ENCODE results near the gene TMEM9B.
"Not testable (repeated sequence)": the region's sequence is repeated elsewhere in the genome, so short reads cannot be mapped to it uniquely, and the experiment has no call there.

Gene TMEM9B

DNA sequence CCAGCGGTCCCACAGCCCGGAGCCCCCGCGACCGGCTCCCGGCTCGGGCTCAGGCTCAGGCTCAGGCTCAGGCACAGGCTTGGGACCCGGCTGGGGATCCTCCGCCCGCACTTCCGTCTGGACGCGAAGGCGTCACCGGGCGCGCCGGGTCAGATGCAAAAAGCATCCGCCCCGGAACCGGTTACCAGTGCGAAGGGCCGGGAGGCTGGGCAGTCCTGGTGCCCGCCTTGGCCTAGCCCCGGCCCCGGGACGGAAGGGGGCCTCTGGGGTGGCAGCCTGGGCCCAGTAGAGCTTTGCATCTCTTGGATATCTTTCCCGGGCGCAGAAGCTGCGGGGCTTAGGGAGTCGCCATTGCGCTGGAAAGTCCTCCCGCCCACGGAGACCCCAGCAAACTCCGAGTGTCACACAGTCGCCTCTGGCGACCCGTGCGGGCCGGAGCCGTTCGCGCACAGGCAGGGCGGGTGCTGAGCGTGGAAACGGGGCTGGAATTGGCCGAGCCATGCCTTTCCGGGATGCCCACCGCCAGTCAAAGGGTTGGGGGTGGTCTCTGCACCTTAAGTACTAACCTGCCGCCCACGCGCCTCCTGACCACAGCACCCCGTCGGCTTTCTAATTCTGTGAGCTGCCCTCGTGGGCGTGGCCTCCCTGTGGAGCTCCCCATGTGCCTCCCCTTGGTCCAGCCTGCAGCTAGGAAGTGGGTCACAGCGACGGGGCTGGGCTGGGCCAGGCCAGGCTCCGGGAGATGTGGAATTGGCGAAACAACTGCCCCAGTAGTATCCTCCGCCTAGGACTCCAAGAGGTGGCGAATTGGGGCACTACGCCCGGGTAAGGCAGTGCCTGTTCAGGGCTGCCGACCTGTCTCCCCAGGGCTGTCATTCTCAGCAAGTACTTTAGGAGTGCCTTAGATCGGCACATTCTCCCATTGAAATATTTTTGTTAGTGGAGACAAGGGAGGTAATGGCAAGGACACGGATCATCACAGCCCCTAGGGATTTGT lies at the start of gene TMEM9B:
Gene TMEM9B (minus strand): TSS at position 119 of the 997 bp plus-strand sequence. CDS start 129 bp downstream, outside the sequence.
- H3K27me3 ChIP-seq (ENCODE audit: control insufficient read depth in 1 of 2, insufficient read depth in 2 of 2, low read length in 2 of 2): no peaks in the 10 kb centered on the region
- peaks cover 23% of the 10 kb centered on the region for H3K4me1 ChIP-seq (ENCODE audit: insufficient read depth, low read length)

DNA sequence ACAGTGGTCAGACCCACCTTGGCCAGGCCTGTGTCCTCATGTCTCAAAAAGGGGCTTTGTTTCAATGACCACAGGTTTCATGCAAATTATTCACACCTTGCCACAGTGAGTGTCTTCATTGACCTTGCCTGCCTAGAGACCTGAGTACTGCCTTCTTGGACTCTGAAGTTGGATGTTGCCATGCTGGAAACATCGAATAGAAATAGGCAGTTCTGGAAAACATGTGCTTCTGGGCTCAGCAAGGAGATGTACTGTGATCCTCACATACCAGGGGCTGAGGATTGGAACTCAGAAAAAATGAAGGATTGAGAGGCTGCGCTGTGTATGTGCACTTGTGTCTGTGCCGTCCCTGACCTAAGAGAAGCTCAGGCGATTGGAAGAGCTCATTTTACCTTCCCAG lies 49.1 kb upstream of the TMEM9B start:
- H3K27ac ChIP-seq (ENCODE audit: low read depth, low read length): no peak overlapping the region
- H3K9me3 ChIP-seq (ENCODE audit: low read length): no peaks in the 10 kb centered on the region
- H3K4me3 ChIP-seq (ENCODE audit: low read depth in 1 of 2, low read length in 2 of 2): no peak overlapping the region
- H3K36me3 ChIP-seq (ENCODE audit: insufficient read depth, low read length): no peaks in the 10 kb centered on the region
- H3K27me3 ChIP-seq (ENCODE audit: control insufficient read depth in 1 of 2, insufficient read depth in 2 of 2, low read length in 2 of 2): no peaks in the 10 kb centered on the region
- H3K4me1 ChIP-seq (ENCODE audit: insufficient read depth, low read length): peaks cover 4% of the 10 kb centered on the region
- no peak overlapping the region for H3K9ac ChIP-seq (ENCODE audit: low read length)

More for the DNA sequence above, at the start of gene TMEM9B:
- peak within 1 kb of the TSS; percentile 82 to 96 for H3K4me3 ChIP-seq (ENCODE audit: low read depth in 1 of 2, low read length in 2 of 2)
- no peaks in the 10 kb centered on the region for H3K36me3 ChIP-seq (ENCODE audit: insufficient read depth, low read length)
- H3K9ac ChIP-seq (ENCODE audit: low read length): peak within 1 kb of the TSS; percentile 74
- no peaks in the 10 kb centered on the region for H3K9me3 ChIP-seq (ENCODE audit: low read length)
- peak within 1 kb of the TSS; percentile 95 for H3K27ac ChIP-seq (ENCODE audit: low read depth, low read length)

DNA sequence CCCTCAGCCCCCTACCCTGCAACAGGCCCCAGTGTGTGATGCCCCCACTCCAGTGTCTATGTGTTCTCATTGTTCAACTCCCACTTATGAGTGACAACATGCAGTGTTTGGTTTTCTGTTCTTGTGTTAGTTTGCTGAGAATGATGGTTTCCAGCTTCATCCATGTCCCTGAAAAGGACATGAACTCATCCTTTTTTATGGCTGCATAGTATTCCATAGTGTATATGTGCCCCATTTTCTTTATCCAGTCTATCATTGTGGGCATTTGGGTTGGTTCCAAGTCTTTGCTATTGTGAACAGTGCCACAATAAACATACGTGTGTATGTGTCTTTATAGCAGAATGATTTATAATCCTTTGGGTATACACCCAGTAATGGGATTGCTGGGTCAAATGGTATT lies 45.3 kb upstream of the TMEM9B start:
- not testable (repeated sequence) for H3K36me3 ChIP-seq (ENCODE audit: insufficient read depth, low read length); H3K27ac ChIP-seq (ENCODE audit: low read depth, low read length); H3K9ac ChIP-seq (ENCODE audit: low read length); H3K4me3 ChIP-seq (ENCODE audit: low read depth in 1 of 2, low read length in 2 of 2); H3K27me3 ChIP-seq (ENCODE audit: control insufficient read depth in 1 of 2, insufficient read depth in 2 of 2, low read length in 2 of 2); H3K4me1 ChIP-seq (ENCODE audit: insufficient read depth, low read length); H3K9me3 ChIP-seq (ENCODE audit: low read length)

DNA sequence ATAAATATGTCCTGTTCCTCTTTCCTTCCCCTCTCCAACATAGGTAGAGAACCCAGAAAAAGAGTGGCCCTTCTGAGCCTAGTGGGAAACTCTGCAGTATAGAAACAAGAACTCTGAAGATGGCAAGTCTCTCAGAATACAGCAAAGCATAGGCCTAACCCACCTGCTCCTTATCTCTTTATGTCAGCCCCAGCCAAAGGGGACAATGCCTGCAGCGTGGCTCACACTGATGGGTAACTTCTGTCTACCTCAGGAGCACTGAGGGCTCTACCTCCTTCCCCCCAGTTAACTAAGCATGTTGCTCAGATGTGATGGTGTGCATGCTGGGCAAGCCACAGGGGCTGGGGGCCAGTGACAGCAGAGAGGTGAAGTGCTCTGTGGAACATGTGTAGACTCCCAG lies 44.4 kb upstream of the TMEM9B start:
- H3K4me1 ChIP-seq (ENCODE audit: insufficient read depth, low read length): no peaks in the 10 kb centered on the region
- H3K27me3 ChIP-seq (ENCODE audit: control insufficient read depth in 1 of 2, insufficient read depth in 2 of 2, low read length in 2 of 2): no peaks in the 10 kb centered on the region
- H3K9me3 ChIP-seq (ENCODE audit: low read length): no peaks in the 10 kb centered on the region
- no peaks in the 10 kb centered on the region for H3K36me3 ChIP-seq (ENCODE audit: insufficient read depth, low read length)
- no peak overlapping the region for H3K9ac ChIP-seq (ENCODE audit: low read length)
- H3K4me3 ChIP-seq (ENCODE audit: low read depth in 1 of 2, low read length in 2 of 2): no peak overlapping the region
- no peak overlapping the region for H3K27ac ChIP-seq (ENCODE audit: low read depth, low read length)

DNA sequence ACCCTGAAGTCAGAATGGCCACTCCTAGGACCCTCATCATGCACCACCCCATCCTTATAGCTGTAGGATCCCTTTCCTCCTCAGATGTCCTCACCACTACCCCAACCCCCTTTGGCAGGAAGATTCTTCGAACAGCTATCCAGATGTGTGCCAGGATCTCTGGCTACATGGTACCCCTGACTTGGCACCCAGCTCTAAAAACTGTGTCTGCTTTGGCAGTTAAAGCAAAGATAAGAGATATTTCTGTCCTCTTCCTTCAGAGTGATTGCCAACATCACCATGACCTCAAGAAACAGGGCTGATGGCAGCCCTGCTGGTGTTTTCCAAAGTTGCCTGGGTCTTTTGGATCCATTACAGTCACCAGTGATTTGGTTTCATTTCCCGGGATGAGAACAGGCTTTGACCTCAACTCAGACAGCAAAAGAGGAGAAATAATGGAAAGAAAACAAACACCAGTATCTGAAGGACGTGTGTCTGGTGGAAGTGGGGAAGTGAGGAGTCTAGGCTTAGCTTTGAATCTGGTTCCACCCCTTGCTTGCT lies 43.8 kb upstream of the TMEM9B start:
- Histone ChIP-seq H3K27ac (ENCODE audit: low read depth, low read length) (no peak overlapping the region), H3K27me3 (ENCODE audit: control insufficient read depth in 1 of 2, insufficient read depth in 2 of 2, low read length in 2 of 2) (peaks cover 0 to under 1% of the 10 kb centered on the region in 2 donors), H3K4me3 (ENCODE audit: low read depth in 1 of 2, low read length in 2 of 2) (no peak overlapping the region), H3K4me1 (ENCODE audit: insufficient read depth, low read length) (peaks cover 3% of the 10 kb centered on the region), H3K9me3 (ENCODE audit: low read length) (no peaks in the 10 kb centered on the region), H3K36me3 (ENCODE audit: insufficient read depth, low read length) (no peaks in the 10 kb centered on the region), H3K9ac (ENCODE audit: low read length) (no peak overlapping the region)

GRCh38 chr11:9005087-9005486 lies 40.8 kb upstream of the TMEM9B start:
- no peaks in the 10 kb centered on the region for H3K9me3 ChIP-seq (ENCODE audit: low read length)
- H3K36me3 ChIP-seq (ENCODE audit: insufficient read depth, low read length): no peaks in the 10 kb centered on the region
- peaks cover 7% of the 10 kb centered on the region for H3K4me1 ChIP-seq (ENCODE audit: insufficient read depth, low read length)
- no peak overlapping the region for H3K9ac ChIP-seq (ENCODE audit: low read length)
- H3K4me3 ChIP-seq (ENCODE audit: low read depth in 1 of 2, low read length in 2 of 2): no peak overlapping the region
- no peak overlapping the region for H3K27ac ChIP-seq (ENCODE audit: low read depth, low read length)
- peaks cover 8% of the 10 kb centered on the region in 2 donors for H3K27me3 ChIP-seq (ENCODE audit: control insufficient read depth in 1 of 2, insufficient read depth in 2 of 2, low read length in 2 of 2)

DNA sequence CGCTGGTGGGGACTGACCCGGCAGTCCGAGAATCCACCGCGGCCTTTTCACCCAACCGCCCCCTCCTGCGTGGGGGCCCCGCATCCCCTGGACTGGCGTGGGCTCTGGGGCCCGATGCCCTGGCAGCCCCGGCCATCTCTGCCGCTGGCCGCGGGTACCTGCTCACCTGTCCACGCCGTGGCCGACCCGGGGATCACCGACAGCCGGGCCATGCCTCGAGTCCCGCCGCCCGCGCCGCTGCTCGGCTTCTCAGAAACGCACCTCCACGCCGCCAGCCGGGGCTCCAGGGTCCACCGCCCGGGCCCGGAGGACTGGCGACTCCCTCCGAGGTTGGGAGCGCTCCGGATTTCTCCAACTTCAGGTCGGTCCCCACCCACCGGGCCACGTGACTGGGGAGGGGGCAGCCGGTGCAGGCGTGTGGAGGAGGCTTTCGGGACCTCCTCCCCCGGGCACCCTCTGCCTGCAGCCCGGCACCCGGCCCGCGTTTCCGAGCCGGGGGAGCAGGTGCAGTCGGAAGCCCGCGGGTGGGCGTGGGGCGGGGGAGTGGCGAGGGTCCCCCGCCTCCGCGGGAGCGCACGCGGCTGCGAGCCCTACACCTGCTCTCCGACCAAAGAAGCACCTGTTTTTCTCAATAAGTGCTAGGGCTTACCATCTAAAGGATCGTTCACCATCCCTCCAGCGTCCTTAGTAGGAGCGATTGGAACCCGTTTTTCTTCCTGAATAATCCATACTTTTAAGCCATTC lies 40.1 kb upstream of the TMEM9B start:
- Histone ChIP-seq H3K4me1 (ENCODE audit: insufficient read depth, low read length) (peaks cover 7% of the 10 kb centered on the region), H3K9ac (ENCODE audit: low read length) (no peak overlapping the region), H3K27ac (ENCODE audit: low read depth, low read length) (no peak overlapping the region), H3K4me3 (ENCODE audit: low read depth in 1 of 2, low read length in 2 of 2) (peak overlapping the region; percentile 64 to 76), H3K9me3 (ENCODE audit: low read length) (no peaks in the 10 kb centered on the region), H3K27me3 (ENCODE audit: control insufficient read depth in 1 of 2, insufficient read depth in 2 of 2, low read length in 2 of 2) (peaks cover 8% of the 10 kb centered on the region in 2 donors), H3K36me3 (ENCODE audit: insufficient read depth, low read length) (no peaks in the 10 kb centered on the region)

- H3K9me3 ChIP-seq (ENCODE audit: low read length): no peaks in the 10 kb centered on the region
- H3K4me1 ChIP-seq (ENCODE audit: insufficient read depth, low read length): peaks cover 7% of the 10 kb centered on the region
- H3K9ac ChIP-seq (ENCODE audit: low read length): no peak within 1 kb of the TSS
- H3K27ac ChIP-seq (ENCODE audit: low read depth, low read length): no peak within 1 kb of the TSS
- no peaks in the 10 kb centered on the region for H3K36me3 ChIP-seq (ENCODE audit: insufficient read depth, low read length)
- H3K27me3 ChIP-seq (ENCODE audit: control insufficient read depth in 1 of 2, insufficient read depth in 2 of 2, low read length in 2 of 2): peaks cover 8% of the 10 kb centered on the region in 2 donors
- H3K4me3 ChIP-seq (ENCODE audit: low read depth in 1 of 2, low read length in 2 of 2): peak within 1 kb of the TSS; percentile 64 to 77
These were observed 39.4 kb upstream of the TMEM9B start, which contains the start of gene NRIP3 for GRCh38 chr11:9003573-9004182. TSS of gene NRIP3 (minus strand) at chr11:9004001. CDS start at chr11:9003935, 66 bp downstream.

GRCh38 chr11:9002920-9003572 lies 38.8 kb upstream of the TMEM9B start:
- peaks cover 8% of the 10 kb centered on the region in 2 donors for H3K27me3 ChIP-seq (ENCODE audit: control insufficient read depth in 1 of 2, insufficient read depth in 2 of 2, low read length in 2 of 2)
- H3K9me3 ChIP-seq (ENCODE audit: low read length): no peaks in the 10 kb centered on the region
- no peak overlapping the region for H3K27ac ChIP-seq (ENCODE audit: low read depth, low read length)
- peak overlapping the region; percentile 64 to 77 for H3K4me3 ChIP-seq (ENCODE audit: low read depth in 1 of 2, low read length in 2 of 2)
- H3K4me1 ChIP-seq (ENCODE audit: insufficient read depth, low read length): peaks cover 7% of the 10 kb centered on the region
- H3K36me3 ChIP-seq (ENCODE audit: insufficient read depth, low read length): no peaks in the 10 kb centered on the region
- no peak overlapping the region for H3K9ac ChIP-seq (ENCODE audit: low read length)

- H3K27ac ChIP-seq (ENCODE audit: low read depth, low read length): no peak overlapping the region
- no peaks in the 10 kb centered on the region for H3K9me3 ChIP-seq (ENCODE audit: low read length)
- H3K36me3 ChIP-seq (ENCODE audit: insufficient read depth, low read length): no peaks in the 10 kb centered on the region
- peaks cover 8% of the 10 kb centered on the region in 2 donors for H3K27me3 ChIP-seq (ENCODE audit: control insufficient read depth in 1 of 2, insufficient read depth in 2 of 2, low read length in 2 of 2)
- no peak overlapping the region for H3K9ac ChIP-seq (ENCODE audit: low read length)
- no peak overlapping the region for H3K4me3 ChIP-seq (ENCODE audit: low read depth in 1 of 2, low read length in 2 of 2)
- H3K4me1 ChIP-seq (ENCODE audit: insufficient read depth, low read length): peaks cover 7% of the 10 kb centered on the region
These were observed 37.5 kb upstream of the TMEM9B start for GRCh38 chr11:9001736-9002135.

Measured in muscle layer of colon (tissue), 2 donors.